Measurements from ENCODE around the gene OLA1.

OLA1 gene

DNA sequence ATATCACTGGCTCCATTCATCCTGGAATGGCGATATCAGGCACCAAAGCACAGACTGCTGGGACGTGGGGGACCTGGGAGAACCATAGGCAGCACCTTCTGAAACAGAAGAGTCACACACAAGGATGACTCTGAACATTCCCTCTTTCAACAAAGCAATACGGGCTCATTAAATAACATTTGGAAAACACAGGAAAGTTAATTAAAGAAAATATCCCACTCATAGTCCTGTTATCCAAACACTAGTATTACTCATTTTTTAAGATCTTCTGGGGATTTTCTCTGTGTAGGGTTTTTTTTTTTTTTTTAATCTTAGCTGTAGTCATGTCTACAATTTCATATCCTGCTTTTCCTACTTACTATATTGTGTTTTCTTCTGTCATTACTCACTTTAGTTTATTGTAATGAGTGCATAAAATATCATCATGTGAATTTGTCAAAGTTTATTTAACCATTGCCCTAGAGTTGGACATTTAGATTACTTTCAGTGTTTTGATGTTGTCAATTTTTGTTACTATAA lies 213.2 kb downstream of the OLA1 start:
- H3K4me3 ChIP-seq (ENCODE audit: low read length), result no peak overlapping the region
- no peak overlapping the region for H3K27ac ChIP-seq (ENCODE audit: low read depth, low read length)
- 91% methylated on average over 3 of the region's 3 CpGs for WGBS
- no peak overlapping the region for H3K9ac ChIP-seq (ENCODE audit: low read depth, low read length)
- H3K27me3 ChIP-seq (ENCODE audit: insufficient read depth, low read length), result no peaks in the 10 kb centered on the region
- H3K9me3 ChIP-seq (ENCODE audit: insufficient read depth, low read depth, low read length), result no peaks in the 10 kb centered on the region
- H3K36me3 ChIP-seq (ENCODE audit: insufficient read depth, low read length), result no peaks in the 10 kb centered on the region
- peaks cover 26% of the 10 kb centered on the region for H3K4me1 ChIP-seq (ENCODE audit: insufficient read depth, low read length)

DNA sequence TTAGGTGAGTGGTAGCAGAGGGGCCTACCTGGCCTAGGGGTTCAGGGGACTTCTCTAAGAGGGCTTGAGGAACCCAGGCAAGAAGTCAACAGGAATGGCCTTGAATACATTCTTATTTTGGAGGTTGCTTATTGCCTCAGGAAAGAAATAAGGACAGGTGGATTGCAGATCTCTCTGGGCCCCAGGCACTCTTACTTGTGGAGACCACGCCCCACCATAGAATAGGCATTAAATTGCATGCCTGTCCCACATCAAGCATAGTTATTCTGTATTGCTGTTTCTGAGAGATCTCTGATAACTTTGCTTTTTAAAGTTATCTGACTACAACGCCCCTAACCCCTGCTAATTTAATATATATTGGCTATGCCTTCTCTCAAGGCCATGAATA lies 215.2 kb downstream of the OLA1 start:
- H3K27me3 ChIP-seq (ENCODE audit: insufficient read depth, low read length), result no peaks in the 10 kb centered on the region
- no peak overlapping the region for H3K27ac ChIP-seq (ENCODE audit: low read depth, low read length)
- no peak overlapping the region for H3K9ac ChIP-seq (ENCODE audit: low read depth, low read length)
- no peaks in the 10 kb centered on the region for H3K9me3 ChIP-seq (ENCODE audit: insufficient read depth, low read depth, low read length)
- 92% methylated on average over 1 of the region's 2 CpGs for WGBS
- H3K36me3 ChIP-seq (ENCODE audit: insufficient read depth, low read length), result no peaks in the 10 kb centered on the region
- peaks cover 13% of the 10 kb centered on the region; the same call in 1 of the 2 replicates for H3K4me1 ChIP-seq (ENCODE audit: insufficient read depth, low read length)
- no peak overlapping the region for H3K4me3 ChIP-seq (ENCODE audit: low read length)

DNA sequence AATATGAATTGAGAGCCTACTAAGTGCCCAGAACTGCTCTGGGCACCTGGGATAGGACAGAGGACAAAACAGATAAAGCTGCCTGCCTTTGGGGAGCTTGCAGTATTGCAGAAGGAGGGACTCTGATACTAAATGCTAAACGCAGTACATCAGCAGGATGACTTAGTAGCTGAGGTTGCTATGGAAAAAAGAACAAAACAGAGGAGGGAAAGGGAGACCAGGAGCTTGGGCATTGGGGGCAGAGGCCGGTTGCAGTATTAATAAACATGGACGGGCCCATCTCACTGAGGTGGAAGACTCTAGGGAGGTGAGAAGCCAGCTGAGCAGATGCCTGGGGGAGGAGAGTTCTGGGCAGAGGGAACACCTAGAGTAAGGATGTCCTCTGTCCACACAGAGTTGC lies 217.1 kb downstream of the OLA1 start:
- no peak overlapping the region for H3K27ac ChIP-seq (ENCODE audit: low read depth, low read length)
- no peak overlapping the region for H3K4me3 ChIP-seq (ENCODE audit: low read length)
- WGBS, result 89% methylated on average over 3 of the region's 3 CpGs

DNA sequence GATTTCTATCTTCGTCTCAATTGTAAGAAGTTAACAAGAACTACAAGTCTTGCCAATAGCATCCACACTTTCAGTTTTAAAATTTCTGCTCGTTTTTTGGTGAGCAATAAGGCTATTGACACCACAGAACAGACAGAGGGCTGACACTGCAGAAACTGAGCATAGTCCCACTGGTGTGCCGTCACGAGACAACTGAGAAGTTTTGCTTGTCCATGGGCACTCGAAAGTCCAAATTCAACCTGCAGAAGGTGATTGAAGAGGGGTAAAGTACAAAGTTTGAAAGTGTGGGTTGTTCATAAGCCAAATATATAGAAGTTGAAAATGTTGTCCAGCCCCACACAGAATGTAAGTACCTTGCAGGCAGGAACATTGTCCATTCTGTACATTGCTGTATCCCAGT lies 219.4 kb downstream of the OLA1 start:
- Histone ChIP-seq H3K9me3 (ENCODE audit: insufficient read depth, low read depth, low read length) (no peaks in the 10 kb centered on the region), H3K9ac (ENCODE audit: low read depth, low read length) (no peak overlapping the region), H3K4me1 (ENCODE audit: insufficient read depth, low read length) (peaks cover 30% of the 10 kb centered on the region), H3K27me3 (ENCODE audit: insufficient read depth, low read length) (no peaks in the 10 kb centered on the region), H3K36me3 (ENCODE audit: insufficient read depth, low read length) (no peaks in the 10 kb centered on the region), H3K4me3 (ENCODE audit: low read length) (no peak overlapping the region), H3K27ac (ENCODE audit: low read depth, low read length) (no peak overlapping the region)
- WGBS, result 92% methylated on average over 5 of the region's 5 CpGs

More for the DNA sequence above, 217.1 kb downstream of the OLA1 start:
- no peaks in the 10 kb centered on the region for H3K36me3 ChIP-seq (ENCODE audit: insufficient read depth, low read length)
- H3K9ac ChIP-seq (ENCODE audit: low read depth, low read length), result no peak overlapping the region
- no peaks in the 10 kb centered on the region for H3K9me3 ChIP-seq (ENCODE audit: insufficient read depth, low read depth, low read length)
- H3K4me1 ChIP-seq (ENCODE audit: insufficient read depth, low read length), result peaks cover 14% of the 10 kb centered on the region
- no peaks in the 10 kb centered on the region for H3K27me3 ChIP-seq (ENCODE audit: insufficient read depth, low read length)

DNA sequence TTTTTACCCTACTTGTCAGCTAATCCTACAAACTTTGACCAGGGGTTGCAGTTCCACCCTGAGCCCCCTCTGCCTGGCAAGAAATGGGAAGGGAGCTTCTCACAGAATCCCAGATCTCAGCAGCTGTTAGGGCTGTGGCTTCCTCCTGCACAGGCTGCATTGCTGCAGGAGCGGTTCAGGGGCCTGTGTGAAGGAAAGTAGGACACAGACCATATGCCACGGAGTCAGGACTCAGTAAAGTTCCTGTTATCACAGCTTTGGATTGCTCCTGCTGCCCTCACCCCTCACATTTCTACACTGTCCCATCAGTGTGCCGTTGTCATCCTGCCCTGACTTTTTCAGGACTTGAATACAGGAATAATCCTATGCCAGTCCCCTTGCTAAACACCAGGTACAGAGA lies 220.4 kb downstream of the OLA1 start:
- WGBS, result 82% methylated on average over 3 of the region's 3 CpGs
- Histone ChIP-seq H3K27ac (ENCODE audit: low read depth, low read length) (no peak overlapping the region), H3K36me3 (ENCODE audit: insufficient read depth, low read length) (no peaks in the 10 kb centered on the region), H3K4me1 (ENCODE audit: insufficient read depth, low read length) (peaks cover 34% of the 10 kb centered on the region), H3K4me3 (ENCODE audit: low read length) (no peak overlapping the region), H3K9me3 (ENCODE audit: insufficient read depth, low read depth, low read length) (no peaks in the 10 kb centered on the region), H3K9ac (ENCODE audit: low read depth, low read length) (no peak overlapping the region), H3K27me3 (ENCODE audit: insufficient read depth, low read length) (no peaks in the 10 kb centered on the region)

DNA sequence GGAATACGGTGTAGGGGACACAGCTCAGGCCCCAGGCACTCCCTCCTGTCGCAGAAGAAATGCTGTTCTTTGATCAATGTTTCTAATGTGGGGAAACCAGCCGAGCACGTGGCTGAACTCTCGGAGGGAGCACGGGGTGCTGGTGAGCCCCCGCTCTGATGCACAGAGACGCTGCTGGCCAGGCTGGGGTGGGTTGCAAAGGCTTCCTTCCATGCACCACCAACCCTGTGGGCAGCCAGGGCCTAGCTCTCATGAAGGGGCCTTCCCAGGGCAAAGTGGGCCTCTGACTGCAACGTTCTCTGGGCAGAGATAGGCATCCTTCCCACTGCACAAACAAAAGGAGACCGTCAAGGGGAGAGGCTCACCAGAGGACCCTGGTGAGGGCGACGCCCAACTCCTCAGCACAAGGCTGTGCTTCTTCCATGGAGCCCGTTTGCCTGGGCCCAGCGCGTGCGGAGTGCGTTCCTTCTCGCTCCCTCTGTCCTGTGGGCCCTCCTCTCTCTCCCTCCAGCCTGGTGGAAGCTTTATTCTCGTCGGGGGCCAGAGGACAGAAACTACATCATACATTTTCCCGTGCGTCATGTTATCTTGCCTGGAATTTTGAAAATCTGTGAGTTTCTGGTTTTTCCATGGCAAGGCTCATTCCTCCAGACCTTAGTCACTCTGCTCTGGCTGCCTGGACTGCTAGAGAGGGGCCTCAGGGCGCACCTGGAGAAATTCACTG lies 222.0 kb downstream of the OLA1 start:
- Histone ChIP-seq H3K27me3 (ENCODE audit: insufficient read depth, low read length) (no peaks in the 10 kb centered on the region), H3K9ac (ENCODE audit: low read depth, low read length) (no peak overlapping the region), H3K4me1 (ENCODE audit: insufficient read depth, low read length) (peaks cover 30% of the 10 kb centered on the region), H3K27ac (ENCODE audit: low read depth, low read length) (no peak overlapping the region), H3K4me3 (ENCODE audit: low read length) (no peak overlapping the region), H3K36me3 (ENCODE audit: insufficient read depth, low read length) (no peaks in the 10 kb centered on the region), H3K9me3 (ENCODE audit: insufficient read depth, low read depth, low read length) (no peaks in the 10 kb centered on the region)
- 87% methylated on average over 23 of the region's 23 CpGs for WGBS

DNA sequence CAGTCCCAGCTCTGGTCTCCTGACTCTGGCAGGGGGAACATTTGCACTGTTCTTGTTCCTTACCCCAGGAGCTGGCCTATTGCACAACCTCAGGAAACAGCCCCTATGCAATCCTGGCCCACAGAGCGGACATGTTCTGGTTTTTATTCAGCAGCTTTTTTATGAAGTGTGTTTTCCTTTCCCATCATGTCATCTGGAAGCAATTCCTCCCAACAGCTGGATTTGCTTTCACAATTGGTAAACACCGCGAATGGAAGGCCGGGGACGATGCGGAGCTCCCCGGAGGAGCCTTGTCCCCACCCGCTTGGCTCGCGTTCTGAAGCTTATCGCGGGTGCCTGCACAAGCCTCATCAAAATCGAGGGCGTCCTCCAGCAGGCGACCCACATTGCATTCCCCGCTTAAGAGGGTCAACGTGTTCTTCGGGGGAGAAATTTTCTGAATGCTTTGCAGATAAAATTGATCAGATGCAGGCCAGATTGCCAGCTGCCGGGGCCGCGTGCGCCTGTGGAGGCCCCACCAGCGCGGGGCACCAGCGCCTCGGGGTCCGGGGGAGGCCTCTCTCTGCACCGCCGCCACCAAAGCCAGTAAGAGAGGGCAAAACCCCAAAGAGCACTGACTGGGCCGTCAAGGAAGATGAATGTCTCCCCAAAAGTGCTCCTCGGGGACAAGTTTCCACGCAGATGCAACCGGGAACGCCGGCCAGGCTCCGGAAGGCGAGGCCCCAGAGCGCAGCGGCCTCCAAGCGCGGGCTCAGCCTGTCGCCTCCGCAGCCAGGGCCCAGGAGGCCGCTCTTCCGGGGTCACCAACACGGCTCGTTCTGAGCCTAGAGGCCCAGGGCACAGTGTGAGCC lies 222.8 kb downstream of the OLA1 start:
- peaks cover 30% of the 10 kb centered on the region for H3K4me1 ChIP-seq (ENCODE audit: insufficient read depth, low read length)
- WGBS, result 93% methylated on average over 47 of the region's 47 CpGs
- H3K36me3 ChIP-seq (ENCODE audit: insufficient read depth, low read length), result no peaks in the 10 kb centered on the region
- H3K27me3 ChIP-seq (ENCODE audit: insufficient read depth, low read length), result no peaks in the 10 kb centered on the region
- H3K9ac ChIP-seq (ENCODE audit: low read depth, low read length), result 0 out of 2 replicates have a peak overlapping the region, but pooled peaks have one; percentile 11
- no peak overlapping the region for H3K4me3 ChIP-seq (ENCODE audit: low read length)
- H3K9me3 ChIP-seq (ENCODE audit: insufficient read depth, low read depth, low read length), result no peaks in the 10 kb centered on the region
- no peak overlapping the region for H3K27ac ChIP-seq (ENCODE audit: low read depth, low read length)

DNA sequence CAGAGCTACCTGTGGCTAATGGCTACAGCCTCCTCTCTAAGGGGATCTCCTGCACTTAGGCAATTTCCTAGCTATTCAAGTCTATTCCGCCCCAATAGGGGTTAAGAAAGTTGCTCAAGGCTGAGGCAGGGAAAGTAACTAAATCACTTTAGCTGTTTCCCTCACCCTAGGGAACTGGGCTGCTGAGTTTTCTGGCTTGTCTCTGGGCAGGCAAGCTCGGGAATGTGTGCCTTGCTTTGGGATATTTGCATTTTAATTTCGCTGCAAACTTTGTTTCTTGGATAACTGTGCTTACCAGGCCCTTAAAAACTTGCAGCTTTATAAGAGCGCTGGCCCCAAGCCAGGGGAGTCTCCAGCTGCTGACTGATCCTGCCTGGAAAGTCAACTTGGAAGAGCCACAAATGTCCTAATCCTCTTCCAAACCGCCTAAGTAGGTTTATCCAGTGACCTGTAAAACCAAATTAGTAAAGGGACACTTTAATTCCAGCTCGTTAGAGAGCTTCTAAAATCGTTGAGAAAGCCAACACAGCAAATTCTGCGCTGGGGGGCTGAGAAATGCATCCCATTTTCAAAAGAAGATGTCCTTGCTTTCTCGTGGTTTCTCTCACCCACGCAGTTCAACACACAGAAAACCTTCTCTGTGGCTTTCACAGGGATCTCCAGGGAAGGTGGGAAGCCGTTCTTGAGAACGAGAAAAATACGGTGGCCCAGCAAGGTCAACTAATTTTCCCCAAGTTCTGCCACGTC lies 223.6 kb downstream of the OLA1 start:
- H3K4me1 ChIP-seq (ENCODE audit: insufficient read depth, low read length), result peaks cover 30% of the 10 kb centered on the region
- H3K27ac ChIP-seq (ENCODE audit: low read depth, low read length), result peak overlapping the region; percentile 50
- H3K4me3 ChIP-seq (ENCODE audit: low read length), result no peak overlapping the region
- H3K27me3 ChIP-seq (ENCODE audit: insufficient read depth, low read length), result no peaks in the 10 kb centered on the region
- H3K9me3 ChIP-seq (ENCODE audit: insufficient read depth, low read depth, low read length), result no peaks in the 10 kb centered on the region
- 54% methylated on average over 14 of the region's 14 CpGs for WGBS
- peak overlapping the region; percentile 23; the same call in 1 of the 2 replicates for H3K9ac ChIP-seq (ENCODE audit: low read depth, low read length)
- H3K36me3 ChIP-seq (ENCODE audit: insufficient read depth, low read length), result no peaks in the 10 kb centered on the region

DNA sequence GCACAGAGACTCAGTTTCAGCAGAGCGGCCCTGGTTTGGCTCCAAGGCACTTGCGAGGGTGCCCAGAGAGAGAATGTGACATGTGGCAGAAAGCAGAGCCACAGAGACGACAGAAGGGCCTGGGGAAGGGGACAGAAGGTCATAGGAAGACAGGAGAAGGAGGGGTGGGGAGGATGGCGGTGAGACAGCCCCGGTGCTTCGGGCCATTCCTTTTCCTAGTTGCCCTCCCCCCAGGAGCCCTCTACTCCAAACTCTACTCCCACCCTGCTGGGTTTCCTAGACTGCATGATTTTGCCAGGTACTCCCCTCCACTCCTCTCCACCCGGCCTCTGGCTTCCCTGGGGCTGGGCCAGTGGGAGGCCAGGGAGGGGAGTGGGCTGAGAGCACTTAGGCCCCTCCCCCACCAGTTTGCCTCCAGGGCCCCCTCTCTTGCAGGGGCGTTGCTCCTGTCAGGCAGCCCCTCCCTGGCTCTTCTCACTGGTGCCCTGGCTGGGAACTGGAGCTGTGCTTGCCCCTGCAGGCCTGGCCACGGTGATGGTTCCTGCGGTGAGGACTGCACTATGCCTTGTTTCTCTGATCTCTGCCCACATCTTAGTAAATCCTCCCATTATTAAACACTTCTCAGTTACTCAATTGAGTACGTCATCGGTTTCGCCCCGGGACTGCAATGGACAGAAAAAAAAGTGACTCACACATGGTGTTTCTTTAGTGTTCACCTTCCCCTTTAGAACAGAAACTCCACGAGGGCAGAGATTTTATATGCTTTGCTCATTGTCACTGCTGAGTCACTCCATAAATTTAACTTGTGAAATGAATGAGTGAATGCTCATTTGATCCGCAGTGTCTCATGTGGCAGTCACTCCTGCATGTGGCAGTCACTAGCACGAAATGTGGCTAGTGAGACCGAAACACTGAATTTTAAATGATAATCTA lies 224.5 kb downstream of the OLA1 start:
- no peaks in the 10 kb centered on the region for H3K9me3 ChIP-seq (ENCODE audit: insufficient read depth, low read depth, low read length)
- H3K4me3 ChIP-seq (ENCODE audit: low read length), result no peak overlapping the region
- 28% methylated on average over 15 of the region's 18 CpGs for WGBS
- no peaks in the 10 kb centered on the region for H3K27me3 ChIP-seq (ENCODE audit: insufficient read depth, low read length)
- no peaks in the 10 kb centered on the region for H3K36me3 ChIP-seq (ENCODE audit: insufficient read depth, low read length)
- H3K27ac ChIP-seq (ENCODE audit: low read depth, low read length), result peak overlapping the region; percentile 50
- peak overlapping the region; percentile 28; the same call in 1 of the 2 replicates for H3K9ac ChIP-seq (ENCODE audit: low read depth, low read length)
- H3K4me1 ChIP-seq (ENCODE audit: insufficient read depth, low read length), result peaks cover 30% of the 10 kb centered on the region
